VCaP (cell line): ENCODE measurements around the gene VWA8.

Experiments used
- H3K27ac ChIP-seq: fragments of 450-650 bp; 2 replicates; pipeline ENCODE4 v1.5.1; 2017
- CTCF ChIP-seq: fragments of 450-650 bp; conservative IDR thresholded peaks from 2 replicates; pipeline ENCODE4 v1.5.1; 2017; ENCODE audit warnings: mild to moderate bottlenecking, moderate library complexity

VWA8 gene

GRCh38 chr13:41696163-41697003 is 264.5 kb downstream of the VWA8 start:
- peak overlapping the region; percentile 47 for H3K27ac ChIP-seq
- TF ChIP-seq CTCF = no peak

GRCh38 chr13:41694545-41695301 is 266.2 kb downstream of the VWA8 start:
- no peak for TF ChIP-seq CTCF
- no peak overlapping the region for H3K27ac ChIP-seq

- no peak for TF ChIP-seq CTCF
These were observed 267.5 kb downstream of the VWA8 start for GRCh38 chr13:41693434-41693833.

GRCh38 chr13:41691274-41691673 is 269.6 kb downstream of the VWA8 start:
- TF ChIP-seq CTCF = no peak
- H3K27ac ChIP-seq = no peak overlapping the region

More at GRCh38 chr13:41693434-41693833, 267.5 kb downstream of the VWA8 start:
- no peak overlapping the region for H3K27ac ChIP-seq

GRCh38 chr13:41682766-41683165 is 278.1 kb downstream of the VWA8 start:
- no peak overlapping the region for H3K27ac ChIP-seq

GRCh38 chr13:41682001-41682400 is 278.9 kb downstream of the VWA8 start:
- TF ChIP-seq CTCF = no peak
- no peak overlapping the region for H3K27ac ChIP-seq

More at GRCh38 chr13:41682766-41683165, 278.1 kb downstream of the VWA8 start:
- no peak for TF ChIP-seq CTCF

- no peak overlapping the region for H3K27ac ChIP-seq
- TF ChIP-seq CTCF = no peak
These were observed 279.3 kb downstream of the VWA8 start for GRCh38 chr13:41681587-41681986.
